H1 (cell line): ENCODE results near the gene NAV3. TPM values are rescaled to one million over a fixed set of nuclear protein-coding genes. Genes with fewer than 3 reads are reported as not detected.

Experiments used
- CTCF ChIA-PET: fragments of 300-600 bp; sonication (Branson Sonifier 250); formaldehyde crosslinking; loops from one replicate; lab custom pipeline; 2021; ENCODE audit not compliant: partially characterized antibody; lab: Charles Lee
- POLR2A ChIA-PET: fragments of 300-600 bp; sonication (Branson Sonifier 250); formaldehyde crosslinking; loops from one replicate; lab custom pipeline; 2021; ENCODE audit warnings: inconsistent platforms; ENCODE audit not compliant: partially characterized antibody; lab: Charles Lee
- DNase-seq, 2 experiments: peaks; one replicate each; pipeline versions ENCODE4 v3.0.0 to v3.0.0-alpha.2; 2010 to 2022; ENCODE audit warnings: low spot score in 2 of 2, low read depth in 1 of 2, mixed read lengths in 1 of 2
- FAIRE-seq: peaks from 2 replicates; lab custom pipeline; 2011; peaks lifted over from hg19 to GRCh38; lab: Jason Lieb, UNC
- H2AFZ ChIP-seq: 2 replicates; pipeline ENCODE4 v1.8.1; 2012; ENCODE audit warnings: low read length, inconsistent platforms
- H2AK5ac ChIP-seq: 2 replicates; pipeline ENCODE4 v1.6.1; 2013; ENCODE audit warnings: low read depth, low read length
- H2BK120ac ChIP-seq: replicated peaks from 2 replicates; pipeline ENCODE3; 2013; ENCODE audit warnings: low read depth, low read length, inconsistent platforms
- H2BK12ac ChIP-seq: 2 replicates; pipeline ENCODE4 v1.6.1; 2013; ENCODE audit warnings: low read depth, low read length
- H2BK15ac ChIP-seq: 2 replicates; pipeline ENCODE4 v1.6.1; 2013; ENCODE audit warnings: low read length
- H2BK20ac ChIP-seq: 2 replicates; pipeline ENCODE4 v1.6.1; 2013; ENCODE audit warnings: low read length
- H2BK5ac ChIP-seq: 2 replicates; pipeline ENCODE4 v1.6.1; 2013; ENCODE audit warnings: low read depth, low read length
- H3K14ac ChIP-seq: 2 replicates; pipeline ENCODE4 v1.6.1; 2013; ENCODE audit warnings: inconsistent platforms; ENCODE audit not compliant: insufficient read length
- H3K18ac ChIP-seq: 2 replicates; pipeline ENCODE4 v1.6.1; 2013; ENCODE audit warnings: low read length; ENCODE audit errors: extremely low read depth
- H3K23ac ChIP-seq: 2 replicates; pipeline ENCODE4 v1.6.1; 2013; ENCODE audit warnings: inconsistent platforms; ENCODE audit not compliant: insufficient read length
- H3K23me2 ChIP-seq: 2 replicates; pipeline ENCODE4 v1.6.1; 2013; ENCODE audit warnings: low read depth, low read length
- H3K27ac ChIP-seq: 2 replicates; pipeline ENCODE4 v1.6.1; 2011; ENCODE audit warnings: low read depth, low read length, inconsistent platforms
- H3K27me3 ChIP-seq, 4 experiments: replicated peaks in 1 of 4; 1 replicate in 1 of 4; 2 replicates in 3 of 4; pipeline versions ENCODE4 v1.6.1 to v1.8.1; 2011 to 2013; ENCODE audit warnings: low read length in 3 of 4, mild to moderate bottlenecking in 3 of 4, inconsistent platforms in 2 of 4, mixed read lengths in 2 of 4, moderate library complexity in 1 of 4; ENCODE audit not compliant: control insufficient read depth in 3 of 4, insufficient read depth in 3 of 4; ENCODE audit errors: extremely low read depth in 1 of 4
- H3K36me3 ChIP-seq, 4 experiments: 2 replicates each; pipeline versions ENCODE4 v1.6.1 to v1.8.1; 2011 to 2013; ENCODE audit warnings: mild to moderate bottlenecking in 4 of 4, low read length in 3 of 4, moderate library complexity in 2 of 4, control low read depth in 1 of 4, inconsistent platforms in 1 of 4; ENCODE audit not compliant: insufficient read depth in 4 of 4, control insufficient read depth in 2 of 4
- H3K4ac ChIP-seq: replicated peaks from 2 replicates; pipeline ENCODE3; 2013; ENCODE audit warnings: low read length, low read depth, mixed read lengths, inconsistent platforms; ENCODE audit not compliant: insufficient read length
- H3K4me1 ChIP-seq, 4 experiments: replicated peaks in 1 of 4; 1 replicate in 1 of 4; 2 replicates in 3 of 4; pipeline versions ENCODE4 v1.6.1 to v1.8.1; 2011 to 2013; ENCODE audit warnings: low read length in 3 of 4, inconsistent platforms in 2 of 4, mixed read lengths in 1 of 4; ENCODE audit not compliant: insufficient read depth in 4 of 4, control insufficient read depth in 3 of 4
- H3K4me2 ChIP-seq, 2 experiments: 2 replicates each; pipeline versions ENCODE4 v1.6.1 to v1.8.1; 2011 to 2013; ENCODE audit warnings: low read depth in 2 of 2, low read length in 2 of 2, control low read depth in 1 of 2, inconsistent platforms in 1 of 2, mild to moderate bottlenecking in 1 of 2; ENCODE audit not compliant: insufficient read depth in 1 of 2
- H3K4me3 ChIP-seq, 4 experiments: fragments of 200-600, 300-600 bp in 1 of 4; sonication (generic), shearing (Covaris generic), sonication (Bioruptor Twin) in 1 of 4; 2 replicates each; pipeline versions ENCODE4 v1.5.1 to v1.8.1; 2011 to 2016; ENCODE audit warnings: low read length in 4 of 4, low read depth in 3 of 4, control low read depth in 2 of 4, inconsistent platforms in 2 of 4, mild to moderate bottlenecking in 2 of 4, mixed read lengths in 1 of 4, moderate library complexity in 1 of 4; ENCODE audit not compliant: insufficient read depth in 2 of 4; ENCODE audit errors: extremely low read depth in 1 of 4
- H3K56ac ChIP-seq: replicated peaks from 2 replicates; pipeline ENCODE3; 2013; ENCODE audit warnings: low read depth, mild to moderate bottlenecking, mixed read lengths, low read length, inconsistent platforms; ENCODE audit not compliant: insufficient read length
- H3K79me1 ChIP-seq: 2 replicates; pipeline ENCODE4 v1.6.1; 2013; ENCODE audit warnings: low read depth, low read length, control low read depth
- H3K79me2 ChIP-seq, 2 experiments: 2 replicates each; pipeline versions ENCODE4 v1.6.1 to v1.8.1; 2012 to 2013; ENCODE audit warnings: low read length in 2 of 2, mild to moderate bottlenecking in 2 of 2, inconsistent platforms in 1 of 2; ENCODE audit not compliant: insufficient read depth in 2 of 2, control insufficient read depth in 1 of 2
- H3K9ac ChIP-seq, 4 experiments: replicated peaks in 1 of 4; 1 replicate in 1 of 4; 2 replicates in 3 of 4; pipeline versions ENCODE4 v1.6.1 to v1.8.1; 2011 to 2013; ENCODE audit warnings: low read depth in 3 of 4, low read length in 3 of 4, control low read depth in 2 of 4, mild to moderate bottlenecking in 2 of 4, moderate library complexity in 2 of 4, inconsistent platforms in 1 of 4; ENCODE audit errors: extremely low read depth in 1 of 4
- H3K9me3 ChIP-seq, 2 experiments: 2 replicates each; pipeline versions ENCODE4 v1.6.1 to v1.8.1; 2012 to 2013; ENCODE audit warnings: mild to moderate bottlenecking in 2 of 2, moderate library complexity in 2 of 2, control low read depth in 1 of 2, inconsistent platforms in 1 of 2, low read depth in 1 of 2, low read length in 1 of 2, mixed read lengths in 1 of 2; ENCODE audit not compliant: insufficient read depth in 2 of 2
- H4K20me1 ChIP-seq, 2 experiments: replicated peaks in 1 of 2; 2 replicates each; pipeline versions ENCODE3 to v1.8.1; 2011 to 2013; ENCODE audit warnings: inconsistent platforms in 2 of 2, low read length in 2 of 2, mild to moderate bottlenecking in 1 of 2; ENCODE audit not compliant: insufficient read depth in 2 of 2, control insufficient read depth in 1 of 2
- H4K5ac ChIP-seq: 2 replicates; pipeline ENCODE4 v1.6.1; 2013; ENCODE audit warnings: low read length, low read depth, mixed read lengths, inconsistent platforms; ENCODE audit not compliant: insufficient read length
- H4K8ac ChIP-seq: 2 replicates; pipeline ENCODE4 v1.8.0; 2013; ENCODE audit warnings: mild to moderate bottlenecking, moderate library complexity, low read length, inconsistent platforms; ENCODE audit not compliant: insufficient read depth; ENCODE audit errors: extremely low read depth
- H4K91ac ChIP-seq: replicated peaks from 2 replicates; pipeline ENCODE3; 2013; ENCODE audit warnings: low read length, mixed read lengths, inconsistent platforms; ENCODE audit not compliant: insufficient read length
- CEBPB ChIP-seq: IDR thresholded peaks from 2 replicates; pipeline ENCODE4 v1.6.1; 2012; ENCODE audit warnings: low read depth, low read length
- CHD1 ChIP-seq: IDR thresholded peaks from 2 replicates; pipeline ENCODE4 v1.6.1; 2012; ENCODE audit warnings: low read depth, low read length, improper control_type of control experiment
- CTBP2 ChIP-seq: IDR thresholded peaks from 2 replicates; pipeline ENCODE4 v1.7.0; 2011; ENCODE audit warnings: borderline replicate concordance, mild to moderate bottlenecking, moderate library complexity, mixed read lengths, low read length; ENCODE audit not compliant: insufficient read depth, insufficient read length
- EGR1 ChIP-seq: IDR thresholded peaks from 2 replicates; pipeline ENCODE4 v1.6.1; 2011; ENCODE audit warnings: low read depth, low read length, borderline replicate concordance
- JUND ChIP-seq: IDR thresholded peaks from 2 replicates; pipeline ENCODE4 v1.6.1; 2011; ENCODE audit warnings: mild to moderate bottlenecking, improper control_type of control experiment, low read length
- RAD21 ChIP-seq, 2 experiments: IDR thresholded peaks in 1 of 2; conservative IDR thresholded peaks in 1 of 2; 2 replicates each; pipeline ENCODE4 v1.6.1; 2011; ENCODE audit warnings: low read depth in 2 of 2, low read length in 2 of 2, improper control_type of control experiment in 1 of 2, inconsistent platforms in 1 of 2, mild to moderate bottlenecking in 1 of 2, moderate library complexity in 1 of 2
- SRF ChIP-seq: IDR thresholded peaks from 2 replicates; pipeline ENCODE4 v1.6.1; 2011; ENCODE audit warnings: mild to moderate bottlenecking, low read depth, low read length, moderate library complexity
- TAF1 ChIP-seq: IDR thresholded peaks from 2 replicates; pipeline ENCODE4 v1.6.1; 2011; ENCODE audit warnings: mild to moderate bottlenecking, low read depth, low read length
- TEAD4 ChIP-seq: IDR thresholded peaks from 2 replicates; pipeline ENCODE4 v1.6.1; 2012; ENCODE audit warnings: low read depth, low read length, inconsistent platforms, mixed read lengths
- polyA plus RNA-seq, 7 experiments: library from polyadenylated mRNA; depleted of rRNA in 3 of 7; stranded (reverse) in 5 of 7; unstranded in 2 of 7; fragments of >200 nt in 5 of 7; fragments of 200-250 nt in 2 of 7; gene quantifications; 1 replicate in 5 of 7; 2 replicates in 1 of 7; 4 replicates in 1 of 7; pipeline versions ENCODE4 v1.2.1 to v1.2.3, GENCODE V29; 2011 to 2013; ENCODE audit warnings: missing spikeins in 2 of 7, mixed read lengths in 2 of 7
- total RNA-seq: library from RNA; stranded (reverse); fragmentation: NEBNext Ultra II Directional; extraction: Animal tissue kit (Norgen Biotek cat#: 25700); gene quantifications from 2 replicates; pipeline ENCODE4 v1.2.1, GENCODE V29; 2021
- TF ChIP-seq, protein P1 (sequence below): IDR thresholded peaks from 2 replicates; pipeline ENCODE4 v1.6.1; 2011; ENCODE audit warnings: low read depth, mild to moderate bottlenecking, low read length; ENCODE audit not compliant: insufficient read depth

The NAV3 gene
- total and polyA plus RNA-seq, 2 of the 8 experiments (the other 6 are each of a cell fraction or from before 2014, with no cell fraction given), result 0.47 to 5.0 TPM

DNA sequence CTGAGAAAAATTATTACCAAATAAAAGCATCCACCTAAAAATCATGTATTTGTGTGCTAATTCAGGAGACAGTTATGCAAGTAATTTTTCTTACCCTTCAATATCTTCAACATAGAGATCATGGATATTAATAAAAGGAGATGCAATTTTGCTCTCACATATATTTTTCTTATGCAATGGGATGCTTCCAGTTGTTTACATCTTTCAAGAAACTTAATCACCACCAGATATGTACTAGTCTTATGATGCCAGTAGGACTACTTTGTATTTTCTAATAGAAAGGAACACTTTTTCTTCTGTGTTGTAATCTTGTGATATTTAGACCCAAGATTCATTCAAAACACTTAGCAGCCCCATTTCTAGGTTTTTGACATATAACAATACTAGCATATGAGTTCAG is 107.6 kb downstream of the NAV3 start:
- Histone ChIP-seq H3K4me3 (no peak overlapping the region), H3K27me3 (no peaks in the 10 kb centered on the region), H3K56ac (no peak overlapping the region), H3K18ac (no peak overlapping the region), H3K79me1 (no peaks in the 10 kb centered on the region; the same call in 1 of the 2 replicates), H3K9me3 (no peaks in the 10 kb centered on the region), H3K36me3 (no peaks in the 10 kb centered on the region), H4K8ac (no peak overlapping the region), H2BK20ac (no peak overlapping the region), H3K4me1 (no peaks in the 10 kb centered on the region), H2BK120ac (no peak overlapping the region), H3K9ac (no peak overlapping the region), H3K79me2 (no peaks in the 10 kb centered on the region), H2BK12ac (no peak overlapping the region), H4K5ac (no peak overlapping the region), H4K20me1 (no peaks in the 10 kb centered on the region), H3K4ac (no peak overlapping the region), H2BK5ac (no peak overlapping the region), H2AK5ac (no peak overlapping the region), H4K91ac (no peak overlapping the region), H2AFZ (no peak overlapping the region), H3K14ac (no peak overlapping the region), H2BK15ac (no peak overlapping the region), H3K4me2 (no peak overlapping the region), H3K27ac (no peak overlapping the region), H3K23ac (no peak overlapping the region), H3K23me2 (0 out of 2 replicates have a peak, but pooled peaks cover 3% of the 10 kb centered on the region)
- ChIA-PET POLR2A (no interaction called here), CTCF (no interaction called here)
- FAIRE-seq (no peak), DNase-seq (no peak)
- TF ChIP-seq SRF (no peak), CHD1 (no peak), TEAD4 (no peak), EGR1 (no peak), CEBPB (no peak), RAD21 (IDR thresholded peaks at IDR 0.05 in 1 of 2, conservative IDR thresholded peaks at IDR 0.05 in 1 of 2; ENCODE audit: low read depth in 2 of 2, low read length in 2 of 2) (no peak), CTBP2 (no peak), TAF1 (no peak), JUND (no peak)
- TF ChIP-seq, protein P1, sequence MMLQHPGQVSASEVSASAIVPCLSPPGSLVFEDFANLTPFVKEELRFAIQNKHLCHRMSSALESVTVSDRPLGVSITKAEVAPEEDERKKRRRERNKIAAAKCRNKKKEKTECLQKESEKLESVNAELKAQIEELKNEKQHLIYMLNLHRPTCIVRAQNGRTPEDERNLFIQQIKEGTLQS, result no peak
